ENCODE results near the gene ZNHIT2.

The ZNHIT2 gene

DNA sequence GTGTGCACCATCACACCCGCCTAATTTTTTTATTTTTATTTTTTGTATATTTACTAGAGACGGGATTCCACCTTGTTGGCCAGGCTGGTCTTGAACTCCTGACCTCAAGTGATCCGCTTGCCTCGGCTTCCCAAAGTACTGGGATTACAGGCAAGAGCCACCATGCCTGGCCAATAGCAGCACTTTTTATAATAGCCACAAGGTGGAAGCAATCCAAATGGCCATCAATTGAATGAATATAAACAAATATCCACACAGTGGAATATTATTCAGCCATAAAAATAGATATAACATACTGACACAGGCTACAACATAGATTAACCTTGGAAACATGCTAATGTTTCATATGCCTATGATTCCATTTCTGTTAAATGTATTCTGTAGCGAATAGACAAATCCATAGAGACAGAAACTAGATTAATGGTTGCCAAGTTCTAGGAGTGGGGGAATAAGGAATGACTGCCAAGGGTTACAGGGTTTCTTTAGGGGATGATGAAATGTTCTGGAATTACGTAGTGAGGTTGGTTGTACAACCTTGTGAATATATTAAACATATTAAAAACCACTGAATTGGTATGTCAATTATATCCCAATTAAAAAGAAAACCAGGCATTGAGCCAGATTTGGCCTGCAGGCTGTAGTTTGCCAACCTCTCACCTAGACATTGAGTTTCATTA, 16.7 kb downstream of the ZNHIT2 start:
- no peak for DNase-seq

- no peak for DNase-seq
Measured at GRCh38 chr11:65096926-65097325, 20.6 kb downstream of the ZNHIT2 start.

DNA sequence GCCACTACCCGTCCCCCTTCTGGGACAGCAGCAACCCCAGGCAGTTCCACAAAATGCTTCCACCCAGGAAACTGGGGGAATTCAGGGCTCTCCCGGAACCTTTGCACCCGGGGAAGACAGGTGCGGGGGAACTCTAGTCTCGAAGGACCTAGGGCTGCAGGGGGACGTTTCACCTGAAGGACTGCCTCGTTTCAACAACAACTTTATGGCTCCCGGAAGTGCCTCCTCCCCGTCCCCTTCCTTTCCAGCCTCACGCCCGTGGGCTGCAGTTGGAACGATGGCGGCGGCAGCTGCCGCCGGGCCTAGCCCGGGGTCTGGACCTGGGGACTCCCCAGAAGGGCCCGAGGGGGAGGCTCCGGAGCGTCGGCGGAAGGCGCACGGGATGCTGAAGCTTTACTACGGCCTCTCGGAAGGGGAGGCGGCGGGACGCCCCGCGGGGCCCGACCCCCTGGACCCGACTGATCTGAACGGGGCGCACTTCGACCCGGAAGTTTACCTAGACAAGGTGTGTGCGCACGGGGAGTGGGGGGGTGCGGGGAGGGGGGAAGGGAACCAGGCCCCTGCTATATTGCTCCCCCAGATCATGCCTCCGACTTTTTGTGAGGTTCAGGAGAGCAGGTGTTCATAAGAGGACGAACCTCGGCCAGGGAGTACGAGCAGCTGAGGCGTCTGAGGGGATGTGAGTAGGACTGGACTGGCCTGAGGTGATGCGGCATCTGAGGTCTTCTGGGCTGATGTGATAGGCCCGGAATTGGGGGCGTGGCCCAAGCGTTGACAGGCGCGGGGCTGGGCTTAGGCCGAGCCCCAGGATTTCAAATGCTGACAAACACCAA, 21.3 kb downstream of the ZNHIT2 start, which contains the start of gene VPS51:
Gene VPS51, plus strand, starts transcription at position 241 of the 833 bp plus-strand sequence. Its CDS starts 37 bp downstream, at position 278.
- peak; percentile 86 for DNase-seq

DNA sequence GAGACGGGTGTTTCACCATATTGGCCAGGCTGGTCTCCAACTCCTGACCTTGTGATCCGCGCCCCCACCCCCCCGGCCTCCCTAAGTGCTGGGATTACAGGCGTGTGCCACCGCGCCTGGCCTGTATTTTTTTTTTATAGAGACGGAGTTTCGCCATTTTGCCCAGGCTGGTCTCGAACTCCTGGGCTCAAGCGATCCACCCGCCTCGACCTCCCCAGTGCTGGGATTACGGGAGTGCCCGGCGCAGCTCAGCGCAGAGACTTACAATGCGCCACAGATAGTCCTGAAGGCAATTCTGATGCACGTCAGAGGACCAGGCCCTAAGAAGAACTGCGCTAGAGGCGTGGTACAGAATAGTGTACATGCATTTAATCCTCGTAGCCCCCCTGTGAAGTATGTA, 22.1 kb downstream of the ZNHIT2 start:
- no peak for DNase-seq

DNA sequence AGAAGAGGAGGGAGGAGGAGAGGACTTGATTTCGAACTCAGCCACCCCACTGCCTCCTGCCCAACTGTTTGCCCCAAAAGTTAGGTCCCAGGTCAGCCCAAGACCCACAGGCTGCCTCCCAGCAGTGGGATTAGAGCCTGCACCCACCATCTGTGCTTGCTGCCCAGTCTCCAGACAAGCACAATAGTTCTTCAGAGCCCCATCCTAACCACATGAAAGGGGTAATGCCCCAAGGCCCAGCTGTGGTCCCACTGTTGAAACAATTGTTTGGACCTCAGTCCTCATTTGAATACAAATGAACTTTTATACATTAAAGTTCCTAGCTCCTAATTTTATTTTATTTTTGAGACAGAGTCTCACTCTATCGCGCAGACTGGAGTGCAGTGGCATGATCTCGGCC, 26.9 kb downstream of the ZNHIT2 start:
- DNase-seq = no peak

DNA sequence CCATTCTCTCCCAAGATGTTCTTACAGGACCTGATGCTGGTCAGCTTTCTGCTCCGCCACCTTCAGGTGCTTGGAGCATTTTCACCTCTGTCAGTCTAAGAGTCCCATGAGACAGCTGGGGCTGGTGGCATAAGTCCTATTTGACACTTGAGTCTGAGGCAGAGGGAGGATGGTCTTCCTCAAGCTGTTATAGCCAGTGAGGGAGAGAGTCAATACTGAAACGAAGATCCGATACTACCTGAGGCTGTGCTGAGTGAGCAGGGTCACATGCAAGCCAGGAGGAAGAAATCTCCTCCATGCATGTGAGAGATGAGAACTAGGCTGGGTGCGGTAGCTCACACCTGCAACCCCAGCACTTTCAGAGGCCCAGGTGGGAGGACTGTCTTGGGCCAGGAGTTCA, 27.9 kb downstream of the ZNHIT2 start:
- DNase-seq = no peak

DNA sequence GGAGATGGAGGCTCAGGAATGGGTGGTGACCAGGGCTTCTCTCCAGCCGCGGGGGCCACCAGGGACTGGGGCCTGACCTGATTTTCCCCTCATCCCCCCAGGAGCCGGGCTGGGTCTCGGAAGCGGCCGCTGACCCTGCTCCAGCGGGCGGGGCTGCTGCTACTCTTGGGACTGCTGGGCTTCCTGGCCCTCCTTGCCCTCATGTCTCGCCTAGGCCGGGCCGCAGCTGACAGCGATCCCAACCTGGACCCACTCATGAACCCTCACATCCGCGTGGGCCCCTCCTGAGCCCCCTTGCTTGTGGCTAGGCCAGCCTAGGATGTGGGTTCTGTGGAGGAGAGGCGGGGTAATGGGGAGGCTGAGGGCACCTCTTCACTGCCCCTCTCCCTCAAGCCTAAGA, 29.7 kb downstream of the ZNHIT2 start:
- DNase-seq = no peak

GRCh38 chr11:65087216-65087615, 30.3 kb downstream of the ZNHIT2 start:
- no peak for DNase-seq

- DNase-seq = no peak
Measured at GRCh38 chr11:65086809-65087208, 30.7 kb downstream of the ZNHIT2 start.

- no peak for DNase-seq
Measured at GRCh38 chr11:65085446-65085845, 32.1 kb downstream of the ZNHIT2 start.

DNA sequence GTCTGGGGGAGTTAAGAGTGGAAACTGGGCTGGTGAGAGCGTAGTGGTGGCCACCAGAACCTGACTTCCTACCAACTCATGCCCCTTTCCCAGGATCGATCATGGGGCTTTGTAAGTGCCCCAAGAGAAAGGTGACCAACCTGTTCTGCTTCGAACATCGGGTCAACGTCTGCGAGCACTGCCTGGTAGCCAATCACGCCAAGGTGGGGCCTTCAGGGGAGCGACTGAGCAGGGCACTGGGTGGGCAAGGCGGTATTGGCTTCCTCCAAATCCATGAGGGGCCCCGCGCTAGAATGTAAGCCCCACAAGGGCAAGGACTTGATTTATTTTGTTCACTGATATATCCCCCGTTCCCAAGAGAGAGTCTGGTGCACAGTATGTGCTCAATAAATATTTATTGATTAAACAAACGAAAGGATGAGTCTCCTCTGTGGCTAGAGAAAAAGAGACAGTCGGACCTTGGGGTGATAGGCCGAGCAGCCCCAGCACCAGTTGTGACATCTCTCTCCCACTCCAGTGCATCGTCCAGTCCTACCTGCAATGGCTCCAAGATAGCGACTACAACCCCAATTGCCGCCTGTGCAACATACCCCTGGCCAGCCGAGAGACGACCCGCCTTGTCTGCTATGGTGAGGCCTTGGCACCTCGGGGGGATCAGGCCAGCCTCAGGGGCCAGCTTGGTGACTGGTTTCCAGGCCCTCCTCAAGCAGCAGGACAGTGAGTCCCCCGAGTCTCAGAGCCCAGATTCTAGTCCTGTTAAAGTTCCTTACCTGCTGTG, 32.7 kb downstream of the ZNHIT2 start:
- no peak for DNase-seq

DNA sequence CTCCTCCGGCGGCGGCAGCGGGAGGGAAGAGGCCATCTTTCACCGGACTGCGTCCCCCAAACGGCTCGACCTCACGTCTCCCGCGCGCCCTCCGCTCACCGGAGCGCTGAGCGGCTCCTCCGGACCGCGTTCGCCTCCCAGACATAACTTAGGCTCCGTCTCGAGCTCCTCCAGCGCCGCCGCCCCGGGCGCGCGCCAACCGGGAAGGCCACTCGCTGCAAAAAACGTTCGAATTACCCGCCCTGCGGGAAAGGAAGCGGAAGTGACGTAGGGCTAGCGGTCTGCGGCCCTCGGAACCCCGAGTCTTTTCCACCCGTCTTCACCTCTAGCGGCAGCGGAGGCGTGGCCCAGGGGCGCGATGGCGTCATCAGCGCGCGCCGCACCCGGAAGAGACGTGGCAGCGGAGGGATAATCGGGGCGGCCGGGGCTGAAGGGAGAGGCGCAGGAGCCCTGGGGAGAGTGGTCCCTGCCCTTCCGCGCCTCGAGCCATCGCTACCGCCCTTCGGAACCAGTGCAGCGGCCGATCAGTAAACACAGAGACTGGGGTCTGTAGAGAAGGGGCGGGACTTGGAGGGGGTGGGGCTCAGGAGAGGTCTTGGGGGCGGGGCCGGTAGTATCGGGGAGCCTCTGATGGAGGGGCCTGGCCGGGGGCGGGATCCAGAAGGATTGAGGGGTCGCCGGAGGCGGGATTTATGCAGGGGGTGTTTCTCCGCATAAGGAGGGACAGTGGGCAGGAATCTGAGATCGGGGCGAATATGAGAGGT, 33.5 kb downstream of the ZNHIT2 start, which contains the start of the genes CDCA5 and ZFPL1:
Gene CDCA5, minus strand, starts transcription at position 207 of the 764 bp plus-strand sequence. Its CDS starts 62 bp downstream, at position 145.
Gene ZFPL1, plus strand, starts transcription at position 389 of the 764 bp plus-strand sequence. CDS start 477 bp downstream, outside the sequence.
- peak; percentile 88 to 91 for DNase-seq

- DNase-seq = no peak
Measured at GRCh38 chr11:65083134-65083833, 34.2 kb downstream of the ZNHIT2 start.

- no peak for DNase-seq
Measured at GRCh38 chr11:65078786-65079342, 38.6 kb downstream of the ZNHIT2 start.

- peak; percentile 5 to 18 for DNase-seq
Measured at GRCh38 chr11:65078151-65078550, 39.4 kb downstream of the ZNHIT2 start.

DNA sequence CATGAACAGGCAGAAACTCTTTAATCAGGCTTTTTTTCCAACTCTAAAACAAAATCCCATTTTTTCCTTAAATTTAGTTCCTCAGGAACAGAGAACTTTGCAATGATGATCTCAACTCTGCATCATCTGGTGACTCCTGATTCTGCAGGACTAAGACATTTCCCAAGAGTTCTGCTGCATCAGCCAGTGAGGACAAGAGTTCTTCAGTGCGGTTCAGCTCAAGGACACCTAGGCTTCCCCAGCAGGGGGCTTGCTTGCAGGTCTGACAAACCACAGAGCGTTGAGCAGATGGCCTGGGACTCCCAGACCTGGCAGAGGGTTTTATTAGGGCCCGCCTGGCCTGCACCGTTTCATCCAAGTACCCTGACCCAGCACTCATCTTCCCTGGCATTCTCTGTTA, 40.0 kb downstream of the ZNHIT2 start:
- no peak for DNase-seq

- DNase-seq = no peak
Measured at GRCh38 chr11:65072631-65072966, 44.9 kb downstream of the ZNHIT2 start.

DNA sequence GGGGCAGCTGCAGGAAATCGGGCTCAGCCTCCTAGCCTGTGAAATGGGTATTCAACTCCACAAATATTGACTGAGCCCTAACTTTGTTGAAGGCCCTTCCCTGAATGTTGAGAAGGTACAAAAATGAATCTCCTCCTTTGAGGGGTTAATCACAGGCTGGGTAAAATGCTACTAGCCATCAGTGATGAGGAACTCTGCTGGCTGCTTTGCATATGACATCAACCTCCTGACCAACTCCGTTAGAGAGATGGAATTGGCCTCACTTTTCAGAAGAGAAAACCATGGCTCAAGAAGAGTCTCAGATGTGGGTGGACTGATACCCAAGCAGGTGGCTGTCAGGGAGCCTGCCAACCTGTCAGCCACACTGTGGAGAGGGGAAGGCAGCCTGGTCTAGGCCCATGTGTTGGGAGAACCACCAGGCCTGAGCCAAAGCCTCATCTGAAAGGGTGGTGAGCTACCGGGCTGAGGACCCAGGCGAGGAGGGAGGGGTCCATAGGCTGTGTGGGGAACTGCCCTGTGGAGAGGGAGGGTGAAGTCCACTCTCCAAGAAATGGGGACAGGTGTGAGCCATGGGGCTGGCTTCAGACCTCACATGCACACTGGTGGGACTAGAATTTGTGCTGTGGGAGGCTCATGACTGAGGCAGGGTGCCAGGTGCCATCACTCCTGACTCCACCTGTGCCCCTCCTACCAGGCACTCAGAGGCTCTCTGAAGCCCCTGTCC, 45.4 kb downstream of the ZNHIT2 start:
- DNase-seq = no peak

- DNase-seq = no peak
Measured at GRCh38 chr11:65069217-65069616, 48.3 kb downstream of the ZNHIT2 start.

- no peak for DNase-seq
Measured at GRCh38 chr11:65067446-65067845, 50.1 kb downstream of the ZNHIT2 start.

GRCh38 chr11:65066805-65067291, 50.7 kb downstream of the ZNHIT2 start:
- no peak for DNase-seq

Data from SHP77 (cell line).